GM12875 (cell line): ENCODE results near the gene COL9A3.

ENCODE experiments used
- H3K4me3 ChIP-seq: one replicate; pipeline ENCODE4 v1.5.1; 2011; ENCODE audit warnings: low read depth, low read length, control low read depth
- CTCF ChIP-seq: IDR thresholded peaks from 2 replicates; pipeline ENCODE4 v1.5.1; 2011; ENCODE audit warnings: low read depth, mild to moderate bottlenecking, control low read depth, inconsistent platforms, low read length, moderate library complexity, borderline replicate concordance; ENCODE audit not compliant: insufficient read depth

COL9A3 gene

GRCh38 chr20:62826646-62827310, 9.9 kb downstream of the COL9A3 start:
- TF ChIP-seq CTCF = no peak
- no peak overlapping the region for H3K4me3 ChIP-seq

GRCh38 chr20:62827311-62828038, 10.6 kb downstream of the COL9A3 start:
- TF ChIP-seq CTCF = no peak
- H3K4me3 ChIP-seq = no peak overlapping the region

- no peak for TF ChIP-seq CTCF
- H3K4me3 ChIP-seq = no peak overlapping the region
Measured at GRCh38 chr20:62828051-62828450, 11.2 kb downstream of the COL9A3 start.

- TF ChIP-seq CTCF = no peak
- H3K4me3 ChIP-seq = no peak overlapping the region
Measured at GRCh38 chr20:62828511-62829230, 11.8 kb downstream of the COL9A3 start.

GRCh38 chr20:62829231-62830230, 12.7 kb downstream of the COL9A3 start:
- H3K4me3 ChIP-seq = no peak overlapping the region
- no peak for TF ChIP-seq CTCF

GRCh38 chr20:62830251-62830650, 13.4 kb downstream of the COL9A3 start:
- H3K4me3 ChIP-seq = no peak overlapping the region

More at GRCh38 chr20:62830251-62830650, 13.4 kb downstream of the COL9A3 start:
- TF ChIP-seq CTCF = no peak
